Skeletal muscle tissue (tissue), 4 donors: ENCODE results near the gene ARHGEF2. TPM values are rescaled to one million over a fixed set of nuclear protein-coding genes. Genes with fewer than 3 reads are reported as not detected.

Source experiments
- H3K27ac ChIP-seq: one replicate; pipeline ENCODE4 v1.7.0; 2013; ENCODE audit warnings: mild to moderate bottlenecking, low read depth, low read length, inconsistent platforms
- H3K27me3 ChIP-seq, 3 donors: one replicate each; pipeline ENCODE4 v1.7.0; 2013; ENCODE audit warnings: low read length in 3 of 3; ENCODE audit not compliant: control insufficient read depth in 3 of 3, insufficient read depth in 3 of 3
- H3K36me3 ChIP-seq, 3 donors: one replicate each; pipeline ENCODE4 v1.7.0; 2013; ENCODE audit warnings: low read length in 3 of 3; ENCODE audit not compliant: control insufficient read depth in 3 of 3, insufficient read depth in 3 of 3
- H3K4me1 ChIP-seq, 3 donors: one replicate each; pipeline ENCODE4 v1.7.0; 2013; ENCODE audit warnings: low read length in 3 of 3, mild to moderate bottlenecking in 3 of 3; ENCODE audit not compliant: control insufficient read depth in 3 of 3, insufficient read depth in 3 of 3
- H3K4me3 ChIP-seq, 3 donors: one replicate each; pipeline ENCODE4 v1.7.0; 2013; ENCODE audit warnings: low read length in 3 of 3
- H3K9ac ChIP-seq, 3 donors: one replicate each; pipeline ENCODE4 v1.7.0; 2013; ENCODE audit warnings: low read length in 3 of 3, mild to moderate bottlenecking in 3 of 3, moderate library complexity in 2 of 3, low read depth in 1 of 3
- H3K9me3 ChIP-seq, 3 donors: one replicate each; pipeline ENCODE4 v1.7.0; 2013; ENCODE audit warnings: low read length in 3 of 3; ENCODE audit not compliant: control insufficient read depth in 3 of 3
- total RNA-seq: library from RNA; depleted of rRNA; stranded (reverse); fragments of >200 nt; gene quantifications from one replicate; pipeline ENCODE4 v1.2.3, GENCODE V29; 2014
- donor health status: Osteomylitis.

Gene ARHGEF2
- total RNA-seq, 1 donor from 2014 or later: 135 TPM

GRCh38 chr1:155925506-155925905 lies 52.8 kb downstream of the ARHGEF2 start:
- Histone ChIP-seq H3K27ac (no peak overlapping the region), H3K36me3 (peaks cover 57 to 89% (median 65%) of the 10 kb centered on the region in 3 donors), H3K27me3 (no peaks in the 10 kb centered on the region), H3K9ac (no peak overlapping the region), H3K4me1 (peaks cover 0 to 3% (median 2%) of the 10 kb centered on the region in 3 donors), H3K4me3 (no peak overlapping the region), H3K9me3 (no peaks in the 10 kb centered on the region)

- H3K27me3 ChIP-seq: no peaks in the 10 kb centered on the region
- no peak overlapping the region for H3K4me3 ChIP-seq
- no peak overlapping the region for H3K27ac ChIP-seq
- H3K9ac ChIP-seq: no peak overlapping the region
- H3K4me1 ChIP-seq: no peaks in the 10 kb centered on the region
- peaks cover 54 to 84% (median 75%) of the 10 kb centered on the region in 3 donors for H3K36me3 ChIP-seq
- H3K9me3 ChIP-seq: no peaks in the 10 kb centered on the region
These were observed 57.6 kb downstream of the ARHGEF2 start for GRCh38 chr1:155920717-155921116.

- H3K27me3 ChIP-seq: no peaks in the 10 kb centered on the region
- peaks cover 50 to 80% (median 72%) of the 10 kb centered on the region in 3 donors for H3K36me3 ChIP-seq
- H3K4me1 ChIP-seq: no peaks in the 10 kb centered on the region
- H3K4me3 ChIP-seq: no peak overlapping the region
- no peak overlapping the region for H3K9ac ChIP-seq
- H3K27ac ChIP-seq: no peak overlapping the region
- no peaks in the 10 kb centered on the region for H3K9me3 ChIP-seq
These were observed 58.5 kb downstream of the ARHGEF2 start for GRCh38 chr1:155919801-155920200.

- Histone ChIP-seq H3K4me1 (no peaks in the 10 kb centered on the region), H3K27me3 (no peaks in the 10 kb centered on the region), H3K36me3 (peaks cover 46 to 76% (median 75%) of the 10 kb centered on the region in 3 donors), H3K4me3 (no peak overlapping the region), H3K27ac (no peak overlapping the region), H3K9ac (no peak overlapping the region), H3K9me3 (no peaks in the 10 kb centered on the region)
These were observed 59.7 kb downstream of the ARHGEF2 start for GRCh38 chr1:155918660-155919059.

GRCh38 chr1:155913969-155914757 lies 64.2 kb downstream of the ARHGEF2 start:
- Histone ChIP-seq H3K9me3 (no peaks in the 10 kb centered on the region), H3K4me3 (no peak overlapping the region), H3K9ac (no peak overlapping the region), H3K27me3 (no peaks in the 10 kb centered on the region), H3K4me1 (peaks cover 3 to 14% (median 7%) of the 10 kb centered on the region in 3 donors), H3K36me3 (peaks cover 22 to 52% (median 42%) of the 10 kb centered on the region in 3 donors), H3K27ac (no peak overlapping the region)

- no peaks in the 10 kb centered on the region for H3K9me3 ChIP-seq
- H3K27me3 ChIP-seq: no peaks in the 10 kb centered on the region
- no peak overlapping the region for H3K4me3 ChIP-seq
- peaks cover 3 to 14% (median 7%) of the 10 kb centered on the region in 3 donors for H3K4me1 ChIP-seq
- peak overlapping the region; percentile 59 for H3K27ac ChIP-seq
- H3K9ac ChIP-seq: no peak overlapping the region
- peaks cover 14 to 43% (median 39%) of the 10 kb centered on the region in 3 donors for H3K36me3 ChIP-seq
These were observed 66.3 kb downstream of the ARHGEF2 start for GRCh38 chr1:155912056-155912536.

GRCh38 chr1:155911156-155912055 lies 66.9 kb downstream of the ARHGEF2 start, which contains the start of gene RIT1:
Gene RIT1, minus strand, starts transcription at chr1:155911349. Its CDS starts 588 bp downstream, at chr1:155910761.
- Histone ChIP-seq H3K4me1 (peaks cover 3 to 14% (median 7%) of the 10 kb centered on the region in 3 donors), H3K27ac (peak within 1 kb of the TSS; percentile 59), H3K9me3 (no peaks in the 10 kb centered on the region), H3K27me3 (no peaks in the 10 kb centered on the region), H3K9ac (peak within 1 kb of the TSS; percentile 52 to 76 (median 75)), H3K4me3 (peak within 1 kb of the TSS; percentile 79 to 87 (median 79)), H3K36me3 (peaks cover 18 to 40% (median 32%) of the 10 kb centered on the region in 3 donors)

- H3K4me1 ChIP-seq: peaks cover 3 to 14% (median 7%) of the 10 kb centered on the region in 3 donors
These were observed 67.7 kb downstream of the ARHGEF2 start for GRCh38 chr1:155910621-155911121.

GRCh38 chr1:155909894-155910293 lies 68.5 kb downstream of the ARHGEF2 start:
- Histone ChIP-seq H3K9ac (no peak overlapping the region), H3K9me3 (no peaks in the 10 kb centered on the region), H3K27me3 (no peaks in the 10 kb centered on the region), H3K36me3 (peaks cover 19 to 36% (median 26%) of the 10 kb centered on the region in 3 donors), H3K4me1 (peaks cover 3 to 14% (median 7%) of the 10 kb centered on the region in 3 donors), H3K27ac (peak overlapping the region; percentile 59), H3K4me3 (peak overlapping the region in 1 of 3 donors; percentile 87)

More at GRCh38 chr1:155910621-155911121, 67.7 kb downstream of the ARHGEF2 start:
- Histone ChIP-seq H3K9ac (peak overlapping the region; percentile 29 to 76 (median 75)), H3K27ac (peak overlapping the region; percentile 59), H3K36me3 (peaks cover 17 to 33% (median 25%) of the 10 kb centered on the region in 3 donors), H3K27me3 (no peaks in the 10 kb centered on the region), H3K4me3 (peak overlapping the region; percentile 79 to 87 (median 79)), H3K9me3 (no peaks in the 10 kb centered on the region)
